T-helper 2 cell (primary cell): ENCODE results near the gene MBD1.
A peak's percentile ranks its signal among the peaks of the same experiment; 100 is the strongest.
"Not testable (repeated sequence)": the region's sequence is repeated elsewhere in the genome, so short reads cannot be mapped to it uniquely, and the experiment has no call there.

Experiments
- DNase-seq, 5 experiments: peaks; one replicate each; pipeline versions ENCODE4 v3.0.0 to v3.0.0-alpha.2; 2012 to 2022

The MBD1 gene

GRCh38 chr18:50289108-50289443 lies 7.8 kb upstream of the MBD1 start:
- no peak for DNase-seq

DNA sequence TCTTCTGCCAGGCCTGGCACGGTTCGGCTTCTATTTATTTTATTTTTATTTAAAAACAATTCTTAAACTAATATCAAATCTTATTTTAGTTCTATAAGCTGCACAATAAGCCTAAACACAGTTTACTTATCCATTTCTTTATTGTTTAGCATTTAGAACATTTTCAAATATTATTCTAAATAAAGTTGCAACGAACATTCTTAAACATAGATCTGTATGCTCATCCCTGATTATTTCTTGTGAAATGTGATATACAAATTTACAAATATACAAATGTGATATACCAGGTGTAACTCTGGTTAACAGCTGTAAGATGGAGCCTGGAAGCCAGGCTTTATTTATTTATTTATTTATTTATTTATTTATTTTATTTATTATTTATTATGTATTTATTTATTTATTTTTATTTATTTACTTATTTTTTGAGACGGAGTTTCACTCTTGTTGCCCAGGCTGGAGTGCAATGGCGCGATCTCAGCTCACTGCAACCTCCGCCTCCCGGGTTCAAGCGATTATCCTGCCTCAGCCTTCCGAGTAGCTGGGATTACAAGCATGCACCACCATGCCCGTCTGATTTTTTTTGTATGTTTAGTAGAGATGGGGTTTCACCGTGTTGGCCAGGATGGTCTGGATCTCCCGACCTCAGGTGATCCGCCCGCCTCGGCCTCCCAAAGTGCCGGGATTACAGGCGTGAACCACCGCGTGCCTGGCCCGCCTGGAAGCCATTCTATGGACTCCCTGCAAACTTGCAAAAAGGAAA lies 7.2 kb upstream of the MBD1 start:
- not testable (repeated sequence) for DNase-seq

GRCh38 chr18:50287441-50288347 lies 6.4 kb upstream of the MBD1 start, which contains the start of gene CXXC1:
CXXC1 (minus strand) TSS chr18:50287692; CDS start chr18:50287589, 103 bp downstream.
- DNase-seq, result peak; percentile 91 to 100 (median 98)

DNA sequence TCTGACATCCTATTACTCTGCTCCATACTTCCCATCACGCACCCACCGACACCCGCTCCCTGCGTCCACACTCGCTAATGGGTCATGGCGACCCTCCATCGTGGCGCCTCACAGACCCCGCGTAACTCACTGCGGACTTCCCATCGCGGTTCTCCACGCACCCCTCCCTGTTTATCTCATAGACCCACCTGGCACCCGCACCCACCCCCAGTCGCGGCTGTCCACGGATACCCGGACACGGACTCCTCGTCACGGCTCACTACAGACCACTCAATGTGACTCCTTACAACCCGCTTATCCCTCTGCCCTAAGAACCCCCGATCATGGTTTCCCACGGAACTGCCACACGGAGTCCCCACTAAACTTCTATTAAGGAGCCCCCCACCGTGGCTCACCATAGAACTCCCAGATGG lies 5.7 kb upstream of the MBD1 start:
- no peak for DNase-seq

DNA sequence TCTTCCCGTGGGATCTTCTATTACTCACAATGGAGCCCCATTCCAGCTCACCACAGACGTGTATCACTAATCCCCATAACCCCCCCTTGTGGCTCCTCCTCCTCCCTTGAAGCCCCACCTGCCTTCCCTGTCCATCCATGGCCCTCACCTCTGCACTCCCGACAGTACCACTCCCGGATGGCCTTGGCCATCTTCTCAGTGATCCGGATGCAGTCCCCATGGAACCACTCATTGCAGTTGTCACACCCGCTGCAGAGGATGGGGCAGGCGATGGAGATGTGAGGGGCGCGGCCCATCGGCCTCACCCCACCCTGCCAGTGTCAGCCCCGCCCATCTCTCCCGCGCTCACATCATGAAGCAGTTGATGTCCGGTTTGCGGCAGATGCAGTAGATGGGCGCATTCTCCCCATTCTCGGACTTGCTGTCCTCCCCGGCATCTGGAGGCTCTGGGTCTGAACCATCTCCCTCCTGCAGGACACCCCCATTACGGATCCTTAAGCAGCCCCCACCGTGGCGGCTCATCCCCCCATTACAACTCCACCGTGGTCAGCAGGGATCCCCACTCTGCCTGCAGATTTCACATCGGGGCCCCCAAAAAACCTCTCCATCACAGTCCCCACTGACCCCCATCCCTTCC lies 5.2 kb upstream of the MBD1 start:
- peak in 1 of 5 experiments; percentile 65 for DNase-seq

- no peak for DNase-seq
Measured at GRCh38 chr18:50285631-50286321, 4.5 kb upstream of the MBD1 start.

DNA sequence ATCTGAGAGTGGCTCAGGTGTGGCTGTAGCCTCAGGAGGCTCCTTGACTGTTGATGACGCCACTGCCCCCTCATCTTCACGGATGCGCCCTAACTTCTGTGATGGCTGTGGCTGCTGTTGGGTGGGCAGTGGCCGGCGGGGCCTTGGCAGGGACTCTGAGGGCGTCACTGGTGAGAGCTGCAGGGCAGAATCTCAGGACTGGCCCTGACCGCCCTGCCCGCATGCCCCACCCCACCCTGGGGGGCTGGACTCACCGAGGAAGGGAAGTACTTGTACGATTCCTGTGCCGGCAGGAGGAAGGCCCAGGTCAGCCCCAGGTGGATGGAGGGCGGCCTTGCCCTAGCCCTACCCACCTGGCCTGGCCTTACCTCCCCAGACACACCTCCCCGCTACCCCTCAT lies 3.7 kb upstream of the MBD1 start:
- DNase-seq, result no peak

GRCh38 chr18:50284255-50284885 lies 3.0 kb upstream of the MBD1 start:
- no peak for DNase-seq

DNA sequence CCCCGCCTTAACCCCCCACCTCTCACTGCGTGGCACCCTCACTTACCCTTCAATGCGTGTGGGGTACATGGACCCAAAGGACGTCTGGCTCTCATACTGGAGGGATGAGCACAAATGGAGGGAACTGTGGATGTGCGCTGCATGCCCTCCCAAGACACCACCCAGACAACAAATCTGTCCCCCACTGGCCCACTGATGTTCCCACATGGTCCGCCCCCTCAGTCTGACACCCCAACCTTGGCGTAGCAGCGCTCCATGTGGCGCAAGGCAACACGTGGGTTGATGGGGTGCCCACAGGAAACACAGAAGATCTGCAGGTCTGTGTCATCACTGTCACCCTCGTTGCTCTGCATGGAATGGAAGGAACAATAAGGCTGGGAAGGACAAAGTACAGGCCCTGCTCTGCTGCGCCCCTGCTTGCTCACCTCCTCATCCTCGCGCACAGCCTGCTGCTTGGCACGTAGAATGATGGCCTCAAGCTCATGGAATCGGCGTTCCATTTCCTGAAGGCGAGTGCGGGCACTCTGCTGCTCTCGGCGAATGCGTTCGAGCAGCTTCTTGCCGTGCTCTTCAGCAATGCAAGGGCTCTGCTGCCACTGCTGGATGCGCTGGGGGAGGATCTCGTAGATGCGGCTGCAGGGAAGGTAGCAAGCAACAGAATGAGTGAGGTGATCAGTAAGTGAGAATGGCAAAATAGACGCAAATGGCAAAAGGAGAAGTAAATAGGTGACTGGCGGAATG lies 2.3 kb upstream of the MBD1 start:
- DNase-seq, result no peak

DNA sequence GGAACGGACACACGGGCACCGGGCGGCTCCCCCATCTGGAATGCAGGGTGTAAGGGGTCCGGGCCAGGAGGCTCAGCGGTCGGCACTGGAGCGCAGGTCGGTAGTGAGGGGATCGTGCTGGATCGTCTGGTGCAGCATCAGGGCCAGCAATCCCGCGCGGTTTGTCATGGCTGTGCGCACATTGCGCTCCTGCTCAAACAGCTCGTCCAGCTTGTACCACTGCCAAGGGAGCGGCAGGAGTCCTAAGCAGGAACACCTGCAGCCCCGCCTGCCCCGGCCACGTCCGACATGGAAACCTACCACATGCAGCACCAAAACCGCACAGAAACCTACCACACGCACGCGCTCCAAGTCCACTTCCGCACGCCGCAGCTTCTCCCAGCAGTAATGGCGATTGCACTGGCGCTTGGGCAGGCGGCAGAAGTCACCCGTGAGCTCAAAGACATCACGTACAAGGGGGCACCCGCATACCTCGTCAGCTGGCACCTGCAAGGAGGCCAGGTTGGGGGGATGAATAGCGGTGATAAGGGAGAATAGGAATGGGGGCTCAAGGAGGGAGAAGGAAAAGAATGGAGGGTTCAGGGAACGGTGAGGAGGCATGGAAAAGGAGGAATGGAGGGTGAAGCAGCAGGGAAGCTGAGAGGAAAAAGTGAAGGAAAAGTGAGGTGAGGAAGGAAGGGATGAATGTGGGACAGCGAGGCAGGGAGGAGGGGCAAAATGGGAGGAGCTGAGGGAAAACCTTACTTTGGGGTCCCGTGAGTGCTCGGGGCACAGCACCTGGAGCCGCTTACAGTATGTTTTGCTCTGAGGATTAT lies 1.4 kb upstream of the MBD1 start:
- DNase-seq, result no peak

GRCh38 chr18:50281972-50282520 lies 723 bp upstream of the MBD1 start:
- DNase-seq, result no peak

GRCh38 chr18:50280707-50281294 lies 522 bp downstream of the MBD1 start:
- DNase-seq, result no peak

DNA sequence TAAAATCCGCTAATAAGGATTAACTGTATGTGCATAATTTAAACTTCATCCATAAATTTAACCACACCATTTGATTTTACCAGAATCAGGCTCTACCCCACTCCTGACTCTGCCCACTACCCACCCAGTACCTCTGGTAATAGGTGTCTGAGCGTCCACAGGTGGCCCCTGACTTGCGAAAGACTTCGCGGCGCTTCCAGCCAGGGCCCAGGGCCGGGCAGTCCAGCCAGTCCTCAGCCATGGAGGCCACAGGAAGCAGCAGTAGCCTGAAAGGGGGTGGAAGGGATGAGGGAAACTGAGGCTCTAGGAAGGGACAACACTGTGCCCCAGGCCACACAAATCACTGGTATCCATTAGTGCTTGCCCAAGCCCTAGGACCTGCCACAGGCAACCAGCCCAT lies 1.6 kb downstream of the MBD1 start:
- no peak for DNase-seq

GRCh38 chr18:50277942-50278341 lies 3.4 kb downstream of the MBD1 start:
- no peak for DNase-seq

DNA sequence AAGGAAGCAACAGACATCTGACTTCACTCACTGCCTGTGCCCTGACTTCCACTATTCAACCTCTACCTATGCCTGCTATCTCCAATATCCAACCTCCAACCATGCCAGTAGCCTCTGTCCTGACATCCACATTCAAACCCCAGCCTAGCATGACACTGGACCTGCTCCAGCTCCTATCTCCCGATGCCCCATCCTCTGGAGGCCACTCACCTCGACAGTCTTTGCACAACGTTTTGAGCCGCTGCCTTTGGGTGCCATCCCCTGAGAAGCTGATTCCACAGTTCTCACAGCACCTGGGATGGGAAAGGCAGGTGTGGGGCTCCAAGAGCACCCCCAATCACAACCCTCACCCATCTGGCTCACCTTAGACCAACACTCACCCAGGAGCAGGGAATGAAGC lies 4.9 kb downstream of the MBD1 start:
- no peak for DNase-seq

- DNase-seq, result no peak
Measured at GRCh38 chr18:50275503-50276036, 5.8 kb downstream of the MBD1 start.

DNA sequence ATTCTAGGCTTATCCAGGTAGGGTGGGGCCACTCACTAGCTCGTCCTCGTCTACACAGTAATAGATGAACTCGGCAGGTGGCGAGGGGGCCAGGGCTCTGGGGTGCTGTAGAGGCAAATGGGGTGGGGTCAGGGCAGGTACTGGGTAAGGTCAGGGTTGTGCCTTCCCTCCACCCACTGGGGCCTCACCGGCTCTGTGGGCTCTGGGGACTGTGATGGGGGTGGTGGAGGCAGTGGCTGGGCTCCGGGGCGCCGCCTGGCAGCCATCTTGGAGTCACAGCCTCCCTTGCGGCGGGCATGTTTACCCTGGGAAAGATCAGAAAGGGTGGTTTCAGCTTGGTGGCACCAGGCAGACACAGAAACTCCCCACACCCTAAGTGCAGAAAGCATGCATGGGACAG lies 6.4 kb downstream of the MBD1 start:
- no peak for DNase-seq

GRCh38 chr18:50274044-50274442 lies 7.3 kb downstream of the MBD1 start:
- no peak for DNase-seq

GRCh38 chr18:50273203-50274043 lies 7.9 kb downstream of the MBD1 start:
- no peak for DNase-seq
